GM18511 (cell line): ENCODE measurements around the gene AFMID.

Experiments
- ATAC-seq: cut with Tn5 transposase; IDR thresholded peaks from one replicate; pipeline ENCODE4 v1.9.1; 2021; ENCODE audit warnings: mild to moderate bottlenecking, moderate library complexity; ENCODE audit not compliant: unreplicated experiment

Gene AFMID

DNA sequence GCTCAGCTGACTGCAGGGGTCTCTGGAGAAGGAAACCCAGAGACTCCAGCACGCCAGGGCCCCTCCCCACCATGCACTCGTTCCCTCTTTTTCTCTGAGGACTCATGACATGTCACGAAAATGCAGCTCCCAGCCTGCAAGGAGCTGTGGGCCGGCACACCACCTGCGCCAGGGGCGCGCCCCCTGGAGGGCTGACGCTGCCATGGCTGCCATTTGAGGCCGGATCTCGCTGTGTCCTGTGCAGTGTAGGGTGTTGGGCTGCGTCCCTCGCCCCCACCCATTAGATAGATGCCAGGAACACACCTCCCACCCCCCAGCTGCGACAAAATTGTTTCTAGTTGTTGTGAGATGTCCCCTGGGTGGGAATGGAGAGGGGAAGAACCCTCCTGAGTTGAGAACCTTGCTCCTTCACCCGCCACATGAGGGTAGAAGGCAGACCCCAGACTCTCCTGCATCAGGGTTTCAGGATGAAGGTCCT lies 10.6 kb upstream of the AFMID start:
- ATAC-seq = no peak

DNA sequence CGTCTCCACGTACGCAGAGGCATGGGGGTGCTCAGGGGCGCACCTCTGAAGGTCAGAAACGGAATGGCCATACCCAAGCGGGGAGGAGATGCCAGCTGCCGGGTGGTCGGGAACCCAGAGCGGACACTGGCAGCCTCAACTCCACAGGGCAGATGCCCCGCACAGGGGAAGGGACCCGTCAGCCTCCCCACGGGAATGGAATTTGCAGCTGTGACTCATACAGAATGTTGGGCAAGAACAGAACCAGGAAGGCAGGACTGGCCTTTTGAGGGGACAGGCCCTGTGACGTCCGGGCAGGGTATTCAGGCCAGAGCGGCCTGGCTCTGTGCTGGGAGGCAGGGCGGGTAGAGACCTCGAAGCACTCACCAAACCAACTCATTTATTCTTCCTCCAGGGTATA lies 7.8 kb upstream of the AFMID start:
- ATAC-seq = no peak

DNA sequence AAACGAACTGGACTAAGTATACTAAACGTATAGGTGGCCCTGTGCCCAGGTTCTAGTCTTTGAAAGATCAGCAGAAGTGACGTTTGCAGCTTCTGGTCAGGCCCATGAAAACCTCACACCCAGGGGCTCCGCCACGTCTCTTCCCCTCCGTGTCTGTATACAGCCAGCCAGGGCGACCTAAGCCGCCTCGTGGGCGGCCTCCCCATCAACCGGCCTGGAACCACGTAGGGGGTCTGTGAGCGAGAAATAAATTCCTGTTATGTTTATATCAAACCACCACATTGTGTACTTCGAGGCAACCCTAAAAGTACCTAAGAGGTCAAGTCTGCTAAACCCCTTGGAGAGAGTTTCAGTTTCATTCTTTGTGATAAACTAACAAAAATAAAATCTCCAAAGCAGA lies 7.1 kb upstream of the AFMID start:
- no peak for ATAC-seq

DNA sequence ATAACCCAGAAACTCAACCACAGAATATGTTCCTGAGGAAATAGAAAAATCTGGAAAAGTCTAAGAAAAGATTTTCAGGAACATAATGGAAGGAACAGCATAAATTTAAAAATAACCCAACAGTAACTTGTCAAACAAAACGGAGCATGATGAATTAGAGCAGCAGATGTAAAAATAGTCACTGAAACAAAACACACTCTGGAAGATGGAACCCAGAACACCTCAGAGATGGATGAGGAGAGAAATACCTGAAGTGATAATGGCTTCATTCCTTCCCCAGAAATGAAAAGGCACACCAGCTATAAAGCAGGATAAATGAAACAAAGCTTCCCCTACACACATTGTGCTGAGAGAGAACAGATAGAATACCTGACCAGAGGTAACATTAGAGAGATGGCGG lies 6.7 kb upstream of the AFMID start:
- no peak for ATAC-seq

DNA sequence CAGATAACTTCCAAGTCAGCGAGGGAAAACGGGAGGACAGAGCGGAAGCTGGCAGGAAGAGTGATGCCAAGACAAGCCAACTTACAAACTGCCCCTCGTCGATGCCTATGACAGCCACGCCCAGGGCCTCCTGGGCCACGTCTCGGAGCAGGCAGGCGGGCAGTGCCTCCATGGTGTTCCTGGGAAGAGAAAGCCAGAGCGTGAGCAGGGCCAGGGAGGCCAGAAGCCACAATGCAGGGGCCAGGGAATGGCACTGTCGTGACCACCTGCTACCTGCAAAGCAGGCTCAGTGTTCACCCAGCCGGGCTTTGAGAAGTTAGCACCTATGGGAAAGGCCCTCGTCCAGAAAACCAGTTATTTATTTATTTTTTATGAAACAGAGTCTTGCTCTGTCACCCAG lies 4.7 kb upstream of the AFMID start:
- no peak for ATAC-seq

DNA sequence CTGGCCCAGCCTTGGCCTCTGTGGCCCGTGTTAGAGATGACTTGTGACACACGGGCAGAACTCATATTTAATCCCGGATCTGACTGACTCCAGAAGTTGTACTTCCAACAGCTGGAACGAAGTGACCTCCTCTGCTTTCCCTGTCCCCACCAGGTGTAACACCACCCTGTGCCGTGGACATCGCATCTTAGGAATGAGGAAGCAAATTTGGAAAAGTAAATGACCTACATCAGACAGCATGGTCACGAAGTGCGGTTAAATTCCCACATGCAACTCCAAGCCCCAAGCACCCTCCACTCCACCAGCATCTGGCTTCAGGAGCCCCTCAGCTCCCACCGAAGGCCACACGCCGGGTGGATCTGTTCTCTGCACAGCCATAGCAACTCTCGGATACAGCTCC lies 3.2 kb upstream of the AFMID start:
- ATAC-seq = no peak

DNA sequence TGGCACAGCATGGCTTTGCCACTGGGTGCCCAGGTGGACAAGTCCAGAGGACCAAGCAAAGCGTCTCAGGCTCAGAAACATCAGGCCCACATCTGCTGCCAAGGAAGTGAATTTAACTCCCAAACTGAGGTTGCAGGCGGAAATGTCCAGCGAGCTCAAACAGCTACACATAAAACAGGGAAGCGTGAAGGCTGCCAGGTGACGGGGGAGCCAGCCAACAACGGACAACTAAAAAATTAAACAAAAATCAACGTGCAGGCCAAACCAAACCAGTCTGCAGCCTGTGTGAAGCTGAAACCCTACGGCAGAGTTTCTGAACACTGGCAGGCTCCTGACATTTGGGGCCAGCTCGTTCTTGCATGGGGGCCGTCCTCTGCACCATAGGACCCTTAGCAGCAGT lies 2.8 kb upstream of the AFMID start:
- no peak for ATAC-seq

DNA sequence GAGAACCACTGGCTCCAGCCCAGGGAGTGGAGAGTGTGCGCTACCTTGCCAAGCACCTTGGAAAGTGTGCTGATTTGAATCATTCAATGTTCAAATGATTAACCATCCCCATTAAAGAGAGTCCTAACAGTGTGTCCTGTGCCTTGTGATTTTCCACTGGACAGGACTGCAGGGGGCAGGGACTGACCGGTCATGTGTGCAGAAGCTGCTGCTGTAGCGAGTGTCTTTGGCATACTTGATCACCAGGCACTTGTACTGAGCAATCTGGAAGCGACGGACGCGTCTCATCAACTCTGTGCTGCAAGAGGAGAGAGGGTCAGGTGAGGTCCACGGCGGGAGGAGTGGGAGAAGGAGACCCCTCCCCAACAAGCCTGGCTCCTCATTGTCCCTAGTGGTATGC lies 2.3 kb upstream of the AFMID start:
- no peak for ATAC-seq

DNA sequence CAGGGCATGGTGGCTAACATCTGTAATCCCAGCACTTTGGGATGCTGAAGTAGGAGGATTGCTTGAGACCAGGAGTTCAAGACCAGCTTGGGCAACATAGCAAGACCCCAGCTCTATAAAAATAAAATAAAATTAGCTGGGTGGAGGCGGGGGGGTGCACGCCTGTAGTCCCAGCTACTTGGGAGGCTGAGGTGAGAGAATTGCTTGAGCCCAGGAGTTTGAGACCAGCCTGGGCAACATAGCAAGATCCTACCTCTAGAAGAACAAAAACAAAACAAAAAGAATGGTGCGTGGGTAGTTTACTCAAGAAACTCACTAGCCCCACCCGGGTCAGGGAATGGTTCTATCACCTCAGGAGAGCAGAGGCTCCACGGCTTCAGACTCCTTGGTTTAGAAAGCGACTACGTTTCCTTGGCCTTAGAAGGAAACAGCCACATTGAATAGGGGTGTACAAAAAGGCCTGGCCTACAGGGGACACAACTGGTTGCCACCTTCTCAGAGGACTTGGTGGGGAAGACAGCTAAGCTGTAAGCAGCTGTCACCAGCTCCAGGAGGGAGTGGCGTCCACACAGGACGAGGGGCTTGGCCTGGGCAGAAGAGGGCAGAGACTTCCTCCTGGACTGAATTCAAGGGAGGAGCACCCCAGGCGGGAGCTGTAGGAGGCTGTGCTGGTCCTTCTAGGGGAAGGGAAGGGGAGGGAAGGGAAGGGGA lies 1.0 kb upstream of the AFMID start:
- no peak for ATAC-seq

DNA sequence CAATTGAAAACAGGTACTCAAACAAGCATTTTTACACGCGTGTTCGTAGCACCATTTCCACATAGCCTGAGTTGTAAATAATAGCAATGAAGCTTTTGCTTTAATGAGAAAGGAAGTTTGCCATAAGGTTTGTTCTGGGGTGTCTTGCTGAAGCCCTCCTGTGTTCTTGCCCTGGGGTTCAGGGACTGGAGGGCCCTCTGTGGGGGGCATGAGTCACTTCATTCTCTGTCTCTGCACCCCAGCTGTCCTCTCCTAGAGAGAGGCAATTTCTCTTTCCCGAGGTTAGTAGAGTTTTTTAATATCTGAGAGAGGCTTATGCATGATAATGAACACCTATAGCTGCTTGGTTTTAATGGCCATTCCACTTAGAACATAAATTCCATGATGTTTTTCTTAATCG lies 9.6 kb downstream of the AFMID start:
- no peak for ATAC-seq

DNA sequence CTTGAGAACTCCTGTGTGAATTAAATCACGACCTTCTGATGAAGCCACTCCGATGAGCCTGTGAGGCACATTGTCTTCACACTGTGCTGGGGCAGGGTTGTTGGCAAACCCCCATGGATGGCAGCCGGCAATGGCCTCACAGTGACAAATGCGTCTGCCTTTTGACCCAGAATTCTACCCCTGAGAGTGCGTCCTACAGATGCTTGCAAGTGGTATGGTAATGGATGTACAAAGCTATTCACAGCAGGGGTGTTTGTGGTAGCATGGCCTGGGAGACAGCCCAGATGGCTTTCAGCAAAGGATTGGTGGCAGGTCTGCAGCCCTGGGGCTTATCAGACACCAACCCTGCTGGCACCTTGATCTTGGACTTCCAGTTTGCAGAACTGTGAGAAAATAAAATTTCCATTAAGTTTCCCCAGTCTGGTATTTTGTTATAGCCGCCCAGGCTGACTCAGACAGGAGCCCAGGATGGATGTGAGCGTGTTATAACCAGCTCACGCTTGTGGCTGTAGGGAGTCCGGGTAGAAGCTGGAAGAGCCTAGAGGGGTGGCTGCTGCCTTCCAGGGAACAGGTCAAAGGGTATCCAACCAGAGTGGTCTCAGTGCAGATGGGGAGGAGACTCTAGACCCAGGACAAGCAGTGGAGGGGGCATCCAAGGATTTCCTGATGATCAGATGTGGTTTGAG lies 10.1 kb downstream of the AFMID start:
- no peak for ATAC-seq

DNA sequence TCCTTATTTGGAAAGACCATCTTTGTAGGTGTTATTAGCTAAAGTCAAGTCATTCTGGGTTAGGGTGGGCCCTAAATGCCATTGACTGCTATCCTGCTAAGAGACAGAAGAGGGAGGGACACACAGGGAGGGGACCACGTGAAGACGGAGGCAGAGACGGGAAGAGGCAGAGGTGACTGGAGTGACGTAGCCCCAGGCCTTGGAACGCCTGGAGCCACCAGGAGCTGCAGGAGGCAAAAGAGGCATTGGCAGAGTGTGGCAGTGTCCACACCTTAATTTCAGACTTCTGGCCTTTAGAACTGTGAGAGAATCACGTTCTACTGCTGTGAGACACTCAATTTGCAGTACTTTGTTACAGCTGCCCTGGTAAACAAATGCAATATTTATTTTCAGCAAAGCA lies 13.3 kb downstream of the AFMID start:
- no peak for ATAC-seq

DNA sequence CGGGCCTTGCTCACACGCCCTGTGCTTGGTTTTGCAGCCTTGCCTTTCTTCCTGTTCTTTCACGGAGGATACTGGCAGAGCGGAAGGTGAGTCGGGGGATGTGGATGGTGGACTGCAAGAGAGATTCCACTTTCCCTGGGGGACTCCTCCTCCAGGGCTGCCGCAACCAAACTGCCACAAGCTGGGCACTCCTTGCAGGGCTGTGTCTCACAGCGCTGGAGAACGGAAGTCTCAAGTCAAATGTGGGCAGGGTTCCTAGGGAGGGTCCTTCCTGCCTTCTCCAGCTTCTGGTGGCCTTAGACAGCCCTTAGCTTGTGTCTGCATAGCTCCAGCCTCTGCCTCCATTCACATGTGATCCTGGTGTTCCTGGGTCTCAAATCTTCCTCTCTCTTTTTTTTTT lies 15.5 kb downstream of the AFMID start:
- ATAC-seq = no peak

DNA sequence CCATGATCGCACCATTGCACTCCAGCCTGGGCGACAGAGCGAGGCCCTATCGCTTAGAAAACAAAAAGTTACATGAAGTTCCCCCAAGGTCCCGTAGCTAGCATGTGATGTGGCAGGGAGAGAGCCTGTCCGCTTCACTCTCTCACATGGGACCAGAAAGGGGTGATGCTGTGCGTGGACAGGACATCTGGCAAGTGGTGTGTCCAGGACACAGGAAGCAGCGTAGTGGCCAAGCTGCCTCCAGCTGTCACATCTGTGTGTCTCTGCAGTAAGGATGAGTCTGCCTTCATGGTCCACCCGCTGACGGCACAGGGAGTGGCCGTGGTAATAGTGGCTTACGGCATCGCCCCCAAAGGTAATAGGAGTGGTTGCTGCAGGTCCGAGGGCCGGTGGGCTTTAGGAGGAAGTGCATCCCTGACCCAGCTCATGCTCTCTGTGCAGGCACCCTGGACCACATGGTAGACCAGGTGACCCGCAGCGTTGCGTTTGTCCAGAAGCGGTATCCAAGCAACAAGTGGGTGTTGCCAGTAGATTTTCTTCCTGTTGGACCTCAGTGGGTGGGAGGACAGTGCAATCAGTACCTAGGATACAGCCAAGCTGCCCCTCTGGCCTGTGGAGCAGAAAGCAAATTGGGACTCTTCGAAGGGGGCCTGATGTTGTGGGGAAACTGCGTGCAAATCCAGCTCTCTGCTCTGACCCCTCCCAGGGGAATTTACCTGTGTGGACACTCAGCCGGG lies 17.4 kb downstream of the AFMID start:
- ATAC-seq = no peak

DNA sequence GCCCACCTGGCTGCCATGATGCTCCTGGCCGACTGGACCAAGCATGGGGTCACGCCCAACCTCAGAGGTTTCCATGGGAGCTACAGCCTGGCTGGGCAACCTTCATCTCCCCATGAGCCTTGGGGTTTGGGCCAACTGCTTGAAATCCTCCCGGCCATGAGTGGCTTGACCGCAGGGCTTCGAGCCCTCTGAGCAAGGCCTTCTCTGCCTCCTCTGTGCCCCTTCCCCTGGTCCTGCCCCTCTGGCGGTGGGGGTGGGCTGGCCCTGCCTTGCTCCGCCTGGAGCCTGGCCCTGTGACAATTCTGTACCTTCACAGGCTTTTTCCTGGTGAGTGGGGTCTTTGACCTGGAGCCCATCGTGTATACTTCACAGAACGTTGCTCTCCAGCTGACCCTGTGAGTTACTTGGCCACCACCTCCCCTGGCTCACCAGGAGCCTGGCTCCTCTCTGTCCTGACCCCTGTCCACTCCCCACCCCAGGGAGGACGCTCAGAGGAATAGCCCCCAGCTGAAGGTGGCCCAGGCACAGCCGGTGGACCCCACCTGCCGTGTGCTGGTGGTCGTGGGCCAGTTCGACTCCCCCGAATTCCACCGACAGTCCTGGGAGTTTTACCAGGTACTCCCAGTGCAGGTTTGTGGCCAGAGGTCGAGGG lies 18.1 kb downstream of the AFMID start:
- no peak for ATAC-seq

DNA sequence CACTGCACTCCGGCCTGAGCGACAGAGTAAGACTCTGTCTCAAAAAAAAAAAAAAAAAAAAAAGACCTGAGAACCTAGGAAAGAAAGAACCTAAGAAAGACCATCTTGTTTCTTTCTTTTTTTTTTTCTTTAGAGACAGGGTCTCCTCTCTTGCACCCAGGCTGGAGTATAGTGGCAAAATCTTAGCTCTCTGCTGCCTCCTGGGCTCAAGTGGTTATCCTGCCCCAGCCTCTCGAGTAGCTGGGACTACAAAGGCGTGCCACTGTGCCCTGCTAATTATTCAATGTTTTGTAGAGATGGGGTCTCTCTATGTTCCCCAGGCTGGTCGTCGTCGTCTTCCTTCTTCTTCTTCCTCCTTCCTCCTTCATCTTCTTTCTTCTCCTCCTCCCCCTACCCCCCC lies 19.1 kb downstream of the AFMID start:
- ATAC-seq = no peak

DNA sequence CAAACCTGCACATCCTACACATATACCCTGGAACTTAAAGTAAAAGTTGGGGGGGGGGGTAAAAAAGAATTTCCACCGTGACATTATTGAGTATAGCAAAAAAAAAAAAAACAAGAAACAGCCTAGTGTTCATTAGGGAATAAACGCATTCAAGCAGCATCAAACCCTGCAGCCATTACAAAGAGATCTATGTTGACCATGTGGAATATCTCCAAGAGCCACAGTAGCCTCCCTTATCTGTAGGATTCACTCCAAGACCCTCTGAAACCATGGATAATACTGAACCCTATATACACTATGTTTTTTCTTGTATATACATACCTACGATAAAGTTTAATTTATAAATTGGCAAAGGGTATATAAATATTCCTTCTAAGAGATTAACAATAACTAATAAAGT lies 21.3 kb downstream of the AFMID start:
- ATAC-seq = no peak

DNA sequence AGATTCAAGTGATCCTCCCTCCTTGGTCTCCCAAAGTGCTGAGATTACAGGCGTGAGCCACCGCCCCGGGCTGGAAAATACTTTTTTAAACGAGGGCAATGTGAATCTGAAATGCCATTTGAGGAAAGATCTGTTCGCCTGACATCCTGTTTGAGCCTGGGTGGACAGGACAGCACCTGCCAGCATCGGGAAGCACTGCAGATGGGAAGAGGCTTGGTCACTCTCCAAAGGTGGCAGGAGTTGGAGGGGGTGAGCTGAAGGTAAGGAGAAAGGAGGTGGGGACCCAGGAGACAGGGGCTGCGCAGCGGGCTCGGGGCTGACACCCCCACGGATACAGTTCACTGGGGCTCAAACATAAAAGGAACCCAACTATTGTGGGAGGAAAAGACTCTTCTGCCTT lies 22.9 kb downstream of the AFMID start:
- no peak for ATAC-seq

DNA sequence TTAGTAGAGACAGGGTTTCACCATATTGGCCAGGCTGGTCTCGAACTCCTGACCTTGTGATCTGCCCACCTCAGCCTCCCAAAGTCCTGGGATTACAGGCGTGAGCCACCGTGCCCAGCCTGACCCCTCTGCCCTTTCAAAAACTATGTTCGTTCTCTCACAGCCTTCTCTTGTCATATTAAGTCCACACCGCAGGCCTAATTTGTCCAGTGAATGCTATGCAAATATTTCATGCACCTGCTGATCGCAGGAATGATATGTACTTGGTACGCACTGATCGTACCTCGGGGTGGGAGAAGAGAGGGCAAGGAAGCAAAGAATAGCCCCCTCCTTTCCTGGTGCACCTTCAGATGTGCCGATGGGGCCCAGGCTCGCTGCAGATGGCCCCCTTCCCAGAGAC lies 23.9 kb downstream of the AFMID start:
- ATAC-seq = no peak

DNA sequence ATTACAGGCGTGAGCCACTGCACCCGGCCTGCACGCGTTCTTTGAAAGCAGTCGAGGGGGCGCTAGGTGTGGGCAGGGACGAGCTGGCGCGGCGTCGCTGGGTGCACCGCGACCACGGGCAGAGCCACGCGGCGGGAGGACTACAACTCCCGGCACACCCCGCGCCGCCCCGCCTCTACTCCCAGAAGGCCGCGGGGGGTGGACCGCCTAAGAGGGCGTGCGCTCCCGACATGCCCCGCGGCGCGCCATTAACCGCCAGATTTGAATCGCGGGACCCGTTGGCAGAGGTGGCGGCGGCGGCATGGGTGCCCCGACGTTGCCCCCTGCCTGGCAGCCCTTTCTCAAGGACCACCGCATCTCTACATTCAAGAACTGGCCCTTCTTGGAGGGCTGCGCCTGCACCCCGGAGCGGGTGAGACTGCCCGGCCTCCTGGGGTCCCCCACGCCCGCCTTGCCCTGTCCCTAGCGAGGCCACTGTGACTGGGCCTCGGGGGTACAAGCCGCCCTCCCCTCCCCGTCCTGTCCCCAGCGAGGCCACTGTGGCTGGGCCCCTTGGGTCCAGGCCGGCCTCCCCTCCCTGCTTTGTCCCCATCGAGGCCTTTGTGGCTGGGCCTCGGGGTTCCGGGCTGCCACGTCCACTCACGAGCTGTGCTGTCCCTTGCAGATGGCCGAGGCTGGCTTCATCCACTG lies 27.0 kb downstream of the AFMID start, which contains the start of gene BIRC5:
BIRC5 (plus strand) TSS at position 238 of the 690 bp plus-strand sequence; CDS start at position 302, 64 bp downstream.
- ATAC-seq = peak; percentile 69

DNA sequence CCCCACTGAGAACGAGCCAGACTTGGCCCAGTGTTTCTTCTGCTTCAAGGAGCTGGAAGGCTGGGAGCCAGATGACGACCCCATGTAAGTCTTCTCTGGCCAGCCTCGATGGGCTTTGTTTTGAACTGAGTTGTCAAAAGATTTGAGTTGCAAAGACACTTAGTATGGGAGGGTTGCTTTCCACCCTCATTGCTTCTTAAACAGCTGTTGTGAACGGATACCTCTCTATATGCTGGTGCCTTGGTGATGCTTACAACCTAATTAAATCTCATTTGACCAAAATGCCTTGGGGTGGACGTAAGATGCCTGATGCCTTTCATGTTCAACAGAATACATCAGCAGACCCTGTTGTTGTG lies 27.5 kb downstream of the AFMID start:
- no peak for ATAC-seq
